ENCODE data around the gene SLC35D2.

SLC35D2 gene

DNA sequence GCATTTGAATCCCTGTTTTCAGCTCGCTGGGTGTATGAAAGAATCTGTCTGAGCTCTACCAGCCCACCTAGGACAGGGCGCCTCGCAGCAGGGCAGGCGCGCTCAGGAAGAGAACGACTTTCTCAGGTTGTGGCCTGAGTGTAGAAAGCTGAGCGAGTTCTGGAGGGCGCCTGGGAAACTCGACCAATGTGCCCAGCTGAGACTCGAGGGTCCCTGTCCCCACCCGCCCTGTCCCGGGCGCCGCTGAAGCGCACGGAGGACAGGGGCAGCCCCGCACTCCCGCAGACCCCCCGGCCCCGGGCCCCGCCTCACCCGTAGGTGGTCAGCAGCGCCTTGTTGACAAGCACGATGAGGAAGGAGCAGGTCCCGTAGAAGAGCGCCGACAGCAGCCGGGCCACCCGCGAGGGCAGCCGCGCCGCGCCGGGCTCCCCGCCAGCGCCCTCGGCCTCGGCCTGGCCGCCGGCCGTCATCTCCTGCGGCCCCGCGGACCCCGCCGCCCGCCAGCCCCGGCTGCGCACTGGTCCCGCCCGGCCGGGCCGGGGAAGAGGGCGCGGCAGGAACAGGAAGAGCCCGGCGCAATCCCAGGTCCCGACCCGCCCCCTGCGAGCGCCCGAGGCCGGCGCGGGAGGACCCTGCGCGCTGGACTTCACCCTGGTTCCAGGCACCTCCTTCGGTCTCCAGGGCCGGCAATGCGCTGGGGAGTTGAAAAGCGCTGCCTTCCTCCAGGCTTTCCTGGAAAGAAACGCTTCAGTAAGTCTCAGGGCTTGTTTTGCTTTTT, at the start of gene SLC35D2:
SLC35D2 (minus strand) TSS at position 547 of the 778 bp plus-strand sequence; CDS start at position 470, 77 bp downstream.
- DNase-seq: peak; percentile 60

DNA sequence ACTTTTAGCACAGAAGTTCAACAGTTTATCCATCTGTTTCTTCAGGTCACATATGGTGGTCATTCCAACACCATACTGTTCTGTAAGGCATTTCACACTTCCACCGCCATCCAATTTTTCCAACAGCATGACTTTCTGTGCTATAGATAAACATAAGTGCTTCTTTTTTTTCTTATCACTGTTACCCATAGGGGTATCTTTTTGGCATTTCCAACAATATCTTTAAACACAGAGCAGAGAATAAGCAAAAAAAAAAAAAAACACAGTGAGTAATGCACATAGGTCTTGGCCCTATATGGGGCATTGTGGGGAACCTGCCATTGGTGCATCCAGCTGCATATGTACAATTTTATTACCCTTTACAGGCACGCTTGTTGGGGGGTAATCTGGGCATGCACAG, 46.9 kb upstream of the SLC35D2 start:
- DNase-seq: no peak

DNA sequence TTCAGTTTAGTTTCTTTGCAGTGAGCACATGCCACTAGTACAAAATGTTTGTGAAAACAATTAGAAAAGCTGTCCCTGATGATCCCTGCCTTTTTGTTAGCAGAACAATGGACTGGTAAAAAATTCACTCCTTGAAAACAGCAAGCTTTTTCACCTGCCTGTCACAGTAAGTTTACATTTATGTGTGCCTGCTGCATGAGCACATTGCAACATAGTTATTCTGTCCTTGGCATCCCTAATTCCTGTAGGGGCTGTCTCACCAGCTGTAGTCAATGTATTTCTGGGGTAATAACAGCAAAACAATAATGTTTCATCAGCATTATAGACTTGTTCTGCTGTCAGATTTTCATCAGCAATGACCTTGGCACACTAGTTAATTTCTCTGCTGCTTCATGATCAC, 46.2 kb upstream of the SLC35D2 start:
- DNase-seq: no peak

DNA sequence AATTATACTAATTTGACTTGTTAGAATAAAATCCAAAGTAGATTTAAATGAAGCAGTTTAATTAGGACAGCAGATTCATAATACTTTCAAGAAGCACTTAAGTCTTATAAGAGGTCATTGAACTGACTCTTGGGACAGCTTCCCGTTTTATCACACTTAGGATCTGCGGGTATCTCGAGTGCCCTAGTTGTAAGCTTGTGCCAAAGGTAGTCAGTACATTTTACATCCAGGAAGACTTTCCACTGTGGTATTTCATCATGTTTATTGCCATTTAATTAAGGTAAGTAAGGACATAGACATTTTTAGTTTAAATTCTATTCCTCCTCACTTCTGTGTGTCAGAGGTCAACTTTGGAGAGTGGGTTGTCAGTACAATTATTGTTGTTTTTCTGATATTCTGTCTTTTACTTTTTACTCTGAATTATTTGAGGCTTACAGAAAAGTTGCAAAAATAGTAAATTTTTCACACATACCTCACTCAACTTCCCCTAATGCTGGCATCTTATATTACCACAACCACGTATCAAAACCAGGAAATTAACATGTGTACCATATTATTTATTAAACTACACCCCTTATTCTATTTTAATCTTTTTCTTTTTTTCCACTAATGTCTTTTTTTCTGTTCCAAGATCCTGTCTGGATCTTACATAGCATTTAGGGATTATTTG, 42.1 kb upstream of the SLC35D2 start:
- no peak for DNase-seq

DNA sequence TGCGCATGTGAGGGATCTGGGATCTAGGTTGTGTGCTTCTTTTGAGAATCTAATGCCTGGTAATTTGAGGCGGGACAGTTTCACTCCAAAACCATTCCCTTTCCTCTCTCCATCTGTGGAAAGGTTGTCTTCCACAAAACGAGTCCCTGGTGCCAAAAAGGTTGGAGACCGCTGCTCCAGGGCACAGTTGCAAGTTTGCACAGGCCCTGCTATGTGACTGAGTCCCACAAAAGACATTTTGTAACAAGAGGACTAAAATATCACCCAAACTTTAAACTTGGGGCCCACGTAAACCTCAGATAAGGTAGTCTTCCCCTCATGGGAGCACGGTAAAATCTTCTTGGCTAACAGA, 40.5 kb upstream of the SLC35D2 start:
- DNase-seq: no peak

DNA sequence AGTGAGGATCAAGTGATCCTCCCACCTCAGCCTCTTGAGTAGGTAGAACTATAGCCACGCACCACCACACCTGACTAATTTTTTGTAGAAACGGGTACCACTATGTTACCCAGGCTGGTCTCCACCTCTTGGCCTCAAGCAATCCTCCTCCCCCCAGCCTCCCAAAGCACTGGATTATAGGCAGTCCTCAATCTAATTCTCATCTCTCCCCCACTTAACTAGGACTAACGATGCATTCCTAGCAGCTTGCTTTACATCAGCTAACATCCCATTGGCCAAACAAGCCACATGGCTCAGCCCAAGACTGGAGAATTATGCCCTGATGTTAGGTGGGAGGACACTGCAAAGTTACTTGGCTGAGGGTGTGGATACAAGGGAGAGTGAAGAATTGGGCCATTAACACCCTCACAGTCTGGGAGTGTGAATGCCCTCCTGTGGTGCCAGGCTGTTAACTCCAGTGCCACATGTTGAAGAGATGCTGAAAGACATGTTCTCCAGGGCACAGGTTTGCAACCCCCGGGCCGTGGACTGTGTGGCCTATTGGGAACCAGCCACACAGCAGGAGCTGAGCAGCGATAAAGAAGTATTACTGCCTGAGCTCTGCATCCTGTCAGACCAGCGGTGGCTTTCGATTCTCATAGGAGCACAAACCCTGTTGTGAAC, 39.9 kb upstream of the SLC35D2 start:
- DNase-seq: no peak

DNA sequence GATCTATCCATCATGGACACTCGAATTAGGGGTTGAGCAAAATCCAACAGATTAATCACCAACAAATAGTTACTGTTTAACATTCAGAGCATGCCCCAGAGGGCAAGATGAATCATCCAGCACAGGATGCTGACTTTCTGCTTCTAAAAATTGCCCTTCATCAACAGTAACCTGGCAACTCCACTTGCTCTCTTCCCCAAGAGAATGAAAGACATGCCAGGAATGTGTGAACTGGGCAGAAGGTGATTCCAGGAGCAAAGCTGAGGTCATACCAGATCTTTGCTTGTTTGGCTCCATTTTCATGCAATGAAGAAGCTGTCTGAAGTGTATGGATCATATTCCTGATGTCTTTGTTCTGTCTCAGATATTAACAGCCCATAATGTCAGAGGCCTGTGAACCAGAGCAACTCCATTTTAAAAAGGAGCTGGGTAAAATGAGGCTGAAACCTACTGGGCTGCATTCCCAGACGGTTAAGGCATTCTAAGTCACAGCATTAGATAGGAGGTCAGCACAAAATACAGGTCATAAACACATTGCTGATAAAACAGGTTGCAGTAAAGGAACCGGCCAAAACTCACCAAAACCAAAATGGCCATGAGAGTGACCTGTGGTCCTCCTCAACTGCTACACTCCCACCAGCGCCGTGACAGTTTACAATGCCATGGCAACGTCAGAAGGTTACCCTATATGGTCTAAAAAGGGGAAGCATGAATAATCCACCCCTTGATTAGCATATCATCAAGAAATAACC, 37.1 kb upstream of the SLC35D2 start:
- peak; percentile 35 for DNase-seq

DNA sequence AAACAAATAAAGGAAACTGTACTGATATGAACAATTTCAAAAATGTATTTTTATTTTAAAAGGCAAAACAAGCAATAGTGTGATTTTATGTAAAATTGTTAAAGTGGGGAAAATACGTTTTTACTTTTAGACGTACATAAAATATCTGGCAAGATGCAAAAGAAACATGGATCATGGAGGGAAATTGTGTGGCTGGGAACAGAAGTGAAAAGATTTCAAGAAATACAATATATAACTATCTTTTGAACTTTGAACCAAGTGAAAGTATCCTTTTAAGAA, 36.1 kb upstream of the SLC35D2 start:
- DNase-seq: no peak

DNA sequence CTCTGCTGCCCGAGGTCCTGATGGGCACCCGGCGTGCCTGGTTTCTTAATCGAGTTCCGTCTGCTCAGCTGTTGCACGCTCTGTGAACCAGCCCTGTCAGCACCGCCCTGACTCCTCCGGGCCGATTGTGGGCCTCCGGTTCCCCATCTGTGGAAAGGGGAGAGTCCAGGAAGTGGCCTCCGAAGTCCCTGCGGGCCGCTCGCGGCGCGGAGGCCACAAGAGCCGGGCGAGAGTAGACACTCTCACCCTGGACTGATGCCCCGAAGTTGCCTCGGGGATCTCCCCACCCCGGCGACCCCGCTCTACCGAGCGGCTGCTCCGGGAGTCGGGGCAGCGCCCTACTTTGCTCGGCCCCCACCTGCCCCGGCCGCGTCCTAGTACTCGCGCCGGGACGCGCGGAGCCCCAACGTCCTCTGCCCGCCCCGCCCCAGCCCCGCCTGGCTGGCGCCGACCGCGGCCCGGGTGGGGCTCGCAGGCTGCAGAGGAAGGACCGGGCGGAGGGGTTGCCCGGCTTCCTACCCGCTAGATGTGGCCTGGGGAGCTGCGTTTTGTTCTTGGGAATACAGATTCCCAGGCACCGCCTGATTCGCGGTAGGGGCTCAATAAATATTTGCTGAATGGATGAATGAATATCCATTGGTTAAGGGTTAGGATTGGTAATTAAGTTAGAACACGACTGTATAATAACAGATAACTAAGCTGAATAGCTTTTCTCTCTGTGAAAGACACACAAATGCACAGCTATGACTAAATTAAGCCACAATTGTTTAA, 35.6 kb upstream of the SLC35D2 start:
- peak; percentile 31 for DNase-seq

DNA sequence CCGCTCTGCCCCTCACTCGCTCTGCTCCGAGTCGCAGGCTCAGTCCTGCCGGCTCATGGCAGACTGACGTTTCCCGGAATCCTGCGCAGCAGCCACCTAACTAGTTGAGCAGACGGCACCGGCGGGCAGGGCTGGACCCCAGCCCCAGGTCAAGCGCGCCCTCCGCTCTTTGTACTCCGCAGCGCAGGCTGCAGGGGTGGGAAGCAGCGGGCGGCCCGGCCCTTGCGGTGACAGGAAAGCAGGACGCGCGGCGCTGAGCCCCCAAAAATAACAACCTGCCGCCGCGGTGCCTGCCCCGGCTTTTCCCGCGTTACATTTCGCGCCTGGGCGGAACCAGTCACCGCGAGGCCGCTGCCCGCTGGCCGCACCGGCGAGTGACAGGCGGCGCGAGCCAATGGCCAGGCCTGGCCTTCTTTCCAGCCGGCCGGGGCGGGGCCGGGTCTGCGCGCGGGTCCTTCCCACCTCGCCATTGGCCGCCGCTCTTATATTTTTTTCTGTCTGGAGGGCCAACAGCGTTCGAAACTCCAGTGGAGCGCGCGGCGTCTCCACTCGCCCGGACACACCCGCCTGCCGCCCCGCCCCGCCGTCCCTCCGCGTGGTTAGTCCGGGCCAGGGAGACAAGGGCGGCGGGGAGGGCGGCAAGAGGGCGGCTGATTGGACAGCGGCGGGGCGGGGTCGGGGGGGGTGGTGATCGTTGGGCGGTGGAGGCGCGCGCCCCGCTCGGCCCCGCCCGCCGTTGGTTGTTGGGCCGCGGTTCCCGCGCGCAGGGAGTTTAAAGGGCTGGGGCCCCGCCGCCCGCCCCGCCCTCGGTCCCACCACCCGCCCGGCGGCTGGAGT, 34.8 kb upstream of the SLC35D2 start, which contains the start of gene ZNF367:
ZNF367 (minus strand) TSS at position 288 of the 837 bp plus-strand sequence. CDS start 338 bp downstream, outside the sequence.
- peak; percentile 83 for DNase-seq

DNA sequence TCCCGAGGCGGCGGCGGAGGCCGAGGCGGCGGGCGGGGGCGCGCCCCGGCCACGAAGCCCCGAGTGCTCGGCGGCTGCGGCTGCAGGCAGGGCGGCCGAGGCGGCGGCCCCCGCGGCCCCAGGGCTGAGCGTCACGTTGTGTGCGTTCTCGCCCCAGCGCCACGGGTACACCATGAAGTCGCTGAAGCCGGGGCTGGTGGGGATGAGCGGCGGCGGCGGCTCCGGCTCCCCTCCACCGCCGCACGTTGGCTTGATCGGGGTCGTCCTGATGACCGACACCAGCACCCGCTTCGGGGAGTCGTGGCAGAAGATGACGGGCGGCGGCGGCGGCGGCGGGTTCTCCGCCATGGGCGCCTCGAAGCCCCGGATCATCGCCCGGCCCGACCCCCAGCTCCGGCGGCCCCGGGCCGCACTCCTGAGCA, 34.2 kb upstream of the SLC35D2 start:
- DNase-seq: peak; percentile 21

DNA sequence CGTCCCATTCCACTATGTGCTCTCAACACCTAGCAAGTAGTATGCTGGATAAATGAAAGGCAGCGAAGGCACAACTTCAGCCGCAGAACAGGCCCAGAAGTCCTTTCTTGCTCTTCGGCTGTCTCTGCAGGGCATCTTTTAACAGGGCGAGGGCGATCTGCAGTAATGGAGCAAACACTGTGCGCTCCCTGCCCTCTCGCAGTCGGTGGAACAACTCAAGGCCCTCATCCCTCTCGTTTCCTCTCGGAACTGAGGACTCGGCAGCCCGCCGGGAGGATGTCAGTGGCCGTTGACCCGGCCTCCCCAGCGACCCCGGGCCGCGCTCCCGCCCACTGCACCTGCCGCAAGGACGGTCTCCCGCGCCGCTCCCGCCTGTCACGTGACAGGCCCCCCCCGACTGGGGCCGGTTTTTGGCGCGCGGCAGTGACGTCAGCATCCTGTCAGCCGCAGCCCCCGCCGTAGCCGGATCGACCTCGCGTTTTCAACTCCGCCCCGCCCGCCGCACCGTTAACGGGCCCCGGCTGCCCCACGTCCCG, 33.6 kb upstream of the SLC35D2 start:
- DNase-seq: peak; percentile 80

DNA sequence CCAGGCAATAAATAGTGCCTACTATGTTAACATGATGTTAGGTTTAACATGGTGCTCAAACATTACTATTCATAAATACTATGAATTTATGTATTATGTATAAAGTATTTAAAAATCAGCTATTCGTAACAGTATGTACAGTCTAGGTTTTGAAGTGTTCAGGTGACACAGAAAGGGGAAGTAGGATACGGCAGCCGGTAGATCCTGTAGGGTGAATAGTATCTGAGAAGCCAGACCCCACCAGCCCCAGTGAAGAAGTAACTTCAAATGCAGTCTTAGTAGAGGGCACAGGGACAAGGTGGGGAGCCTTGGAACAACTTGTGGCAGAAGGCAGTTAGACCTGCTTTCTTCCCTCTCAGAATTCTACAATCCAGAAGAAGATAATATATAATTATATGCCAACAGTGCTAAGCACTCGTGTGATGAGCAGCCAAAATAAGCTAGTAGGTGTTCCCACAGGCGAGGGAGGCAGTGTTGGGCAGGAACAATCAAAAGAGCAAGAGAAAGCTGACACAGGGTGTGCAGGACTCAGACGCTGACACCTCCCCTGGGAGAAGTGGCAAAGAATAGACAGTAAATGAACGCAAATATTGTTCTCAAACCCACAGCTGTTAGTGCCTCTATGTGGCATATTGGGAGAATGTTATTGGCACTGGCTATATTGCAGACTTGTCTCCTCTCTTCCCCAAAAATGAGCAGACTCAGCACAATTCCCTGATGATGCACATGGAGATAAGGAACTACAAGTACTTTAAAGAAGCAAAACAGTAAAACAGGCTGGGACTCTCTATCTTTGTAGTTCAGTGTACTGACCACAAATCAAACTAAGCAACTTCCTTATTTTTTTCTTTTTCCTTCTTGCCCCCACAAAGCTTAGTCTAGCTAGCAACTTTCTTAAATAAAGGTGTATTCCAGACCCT, 30.1 kb upstream of the SLC35D2 start:
- no peak for DNase-seq

DNA sequence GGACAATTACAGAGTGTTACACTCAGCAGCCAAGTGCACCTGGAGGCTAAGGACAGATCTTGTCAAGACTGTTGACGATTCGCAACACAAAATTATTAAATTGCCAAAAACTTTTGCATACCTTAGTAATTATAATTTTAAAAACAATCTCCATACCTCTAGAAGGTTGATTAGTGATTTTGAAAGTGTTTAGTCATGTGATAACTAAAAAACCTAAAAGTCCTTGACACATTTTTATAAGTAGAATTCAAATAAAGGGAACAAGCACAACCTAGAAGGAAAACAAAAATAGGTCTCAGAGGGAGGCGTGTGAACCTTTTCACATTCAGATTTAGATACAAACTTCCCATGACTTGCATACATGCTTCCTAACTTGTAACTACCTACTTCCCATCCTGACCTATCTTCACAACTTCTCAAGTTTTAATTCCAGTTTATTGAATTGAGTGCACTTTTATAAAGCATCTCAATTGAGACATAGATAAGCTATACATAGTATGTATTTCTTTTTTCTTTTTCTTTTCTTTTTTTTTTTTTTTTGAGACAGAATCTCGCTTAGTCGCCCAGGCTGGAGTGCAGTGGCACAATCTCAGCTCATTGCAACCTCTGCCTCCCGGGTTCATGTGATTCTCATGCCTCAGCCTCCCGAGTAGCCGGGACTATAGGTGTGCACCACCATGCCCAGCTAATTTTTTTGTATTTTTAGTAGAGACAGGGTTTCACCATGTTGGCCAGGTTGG, 28.8 kb upstream of the SLC35D2 start:
- no peak for DNase-seq

DNA sequence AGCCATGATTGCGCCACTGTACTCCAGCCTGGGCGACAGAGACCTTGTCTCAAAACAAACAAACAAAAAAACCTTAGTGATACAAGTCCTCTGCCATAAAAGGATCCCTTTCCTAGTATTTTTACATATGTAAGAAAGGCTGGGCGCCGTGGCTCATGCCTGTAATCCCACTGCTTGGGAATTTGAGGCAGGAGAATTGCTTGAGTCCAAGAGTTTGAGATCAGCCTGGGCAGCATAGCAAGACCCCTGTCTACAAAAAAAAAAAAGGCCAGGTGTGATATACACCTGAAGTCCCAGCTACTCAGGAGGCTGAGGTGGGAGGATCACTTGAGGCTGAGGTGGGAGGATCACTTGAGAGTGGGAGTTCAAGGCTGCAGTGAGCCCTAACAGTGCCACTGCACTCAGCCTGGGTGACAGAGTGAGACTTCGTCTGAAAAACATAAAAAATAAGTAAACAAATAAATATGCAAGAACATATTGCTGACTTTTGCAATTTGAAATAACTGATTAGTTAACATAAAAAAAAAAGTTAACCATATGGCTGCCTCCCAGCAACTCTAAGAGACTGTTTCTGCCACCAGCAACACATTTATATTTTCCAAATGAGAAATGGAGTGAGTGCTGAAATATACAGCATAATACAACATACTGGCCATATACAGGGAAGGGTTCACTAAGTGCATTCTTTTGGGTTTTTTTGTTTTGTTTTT, 27.8 kb upstream of the SLC35D2 start:
- DNase-seq: no peak

DNA sequence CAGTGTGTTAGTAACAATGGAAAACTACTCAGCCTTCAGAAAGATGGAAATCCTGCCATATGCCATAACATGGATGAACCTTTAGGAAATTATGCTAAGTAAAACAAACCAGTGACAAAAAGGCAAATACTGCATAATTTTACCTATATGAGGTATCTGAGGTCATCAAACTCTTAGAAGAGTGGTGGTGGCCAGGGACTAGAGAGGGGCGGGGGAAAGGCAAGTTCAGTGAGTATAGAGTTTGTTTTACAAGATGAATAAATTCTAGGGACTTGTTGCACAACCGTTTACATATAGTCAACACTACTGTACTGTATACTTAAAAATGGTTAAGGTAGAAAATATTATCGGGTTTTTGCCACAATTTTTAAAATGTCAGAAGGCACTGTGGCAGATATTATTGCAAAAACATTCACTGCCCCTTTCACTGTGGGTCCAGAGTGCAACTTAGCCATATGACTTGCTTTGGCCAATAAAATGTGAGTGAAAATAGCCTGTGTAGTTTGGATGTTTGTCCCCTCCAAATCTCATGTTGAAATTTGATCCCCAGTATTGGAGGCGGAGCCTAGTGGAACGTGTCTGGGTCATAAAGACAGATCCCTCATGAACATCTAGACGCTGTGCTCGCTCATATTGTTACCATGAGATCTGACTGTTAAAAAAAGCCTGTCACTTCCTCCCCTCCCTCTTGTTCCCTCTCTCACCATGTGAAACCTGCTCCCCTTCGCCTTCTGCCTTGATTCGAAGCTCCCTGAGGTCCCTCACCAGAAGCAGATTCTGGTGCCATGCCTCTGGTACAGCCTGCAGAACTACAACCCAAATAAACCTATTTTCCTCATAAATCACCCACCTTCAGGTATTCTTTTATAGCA, 25.1 kb upstream of the SLC35D2 start:
- no peak for DNase-seq

DNA sequence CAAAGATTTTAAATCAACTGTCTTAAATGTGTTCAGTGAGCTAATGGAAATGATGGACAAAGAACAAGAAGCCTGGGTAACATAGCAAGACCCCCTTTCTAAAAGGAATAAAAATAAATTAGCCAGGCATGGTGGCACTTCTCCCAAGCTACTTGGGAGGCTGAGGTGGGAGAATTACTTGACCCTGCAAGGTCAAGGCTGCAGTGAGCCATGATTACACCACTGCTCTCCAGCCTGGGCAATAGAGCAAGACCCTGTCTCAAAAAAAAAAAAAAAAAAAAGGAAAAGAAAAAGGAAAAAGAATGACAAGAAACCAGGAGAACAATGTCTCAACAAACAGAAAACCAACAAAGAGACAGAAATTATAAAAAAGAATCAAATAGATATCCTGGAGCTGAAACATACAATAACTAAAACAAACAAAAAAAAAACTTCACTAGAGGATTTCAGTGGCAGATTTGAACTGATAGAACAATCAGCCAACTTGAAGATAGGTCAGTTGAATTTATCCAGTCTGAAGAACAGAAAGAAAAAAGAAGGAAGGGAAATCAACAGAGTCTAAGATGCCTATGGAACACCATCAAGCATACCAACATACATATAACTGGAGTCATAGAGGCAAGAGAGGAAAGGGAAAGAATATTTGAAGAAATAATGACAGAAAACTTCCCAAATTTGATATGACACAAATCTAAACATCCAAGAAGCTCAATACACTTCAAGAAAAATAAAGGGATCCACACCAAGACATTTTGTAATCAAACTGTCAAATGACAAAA, 16.8 kb upstream of the SLC35D2 start:
- DNase-seq: no peak
